Trophoblast cell (in vitro differentiated cells and primary cell): ENCODE results near the gene WNT3A.

Experiments used
- DNase-seq, 2 donors: peaks; one replicate each; pipeline ENCODE4 v3.0.0-alpha.2; 2016
- H2AFZ ChIP-seq: 2 replicates; pipeline ENCODE4 v1.6.1; 2013; ENCODE audit warnings: low read length, moderate library complexity, mild to moderate bottlenecking; ENCODE audit not compliant: insufficient read depth, poor library complexity
- H2AK5ac ChIP-seq: 2 replicates; pipeline ENCODE4 v1.6.1; 2013; ENCODE audit warnings: mild to moderate bottlenecking, low read length
- H2BK120ac ChIP-seq: 2 replicates; pipeline ENCODE4 v1.6.1; 2013; ENCODE audit warnings: low read length, mild to moderate bottlenecking, moderate library complexity; ENCODE audit not compliant: insufficient read depth, poor library complexity
- H2BK12ac ChIP-seq: 2 replicates; pipeline ENCODE4 v1.6.1; 2013; ENCODE audit warnings: mild to moderate bottlenecking, low read length, moderate library complexity
- H2BK5ac ChIP-seq: 2 replicates; pipeline ENCODE4 v1.6.1; 2013; ENCODE audit warnings: low read length, low read depth, moderate library complexity, mild to moderate bottlenecking; ENCODE audit not compliant: poor library complexity
- H3K14ac ChIP-seq: 2 replicates; pipeline ENCODE4 v1.6.1; 2013; ENCODE audit warnings: mild to moderate bottlenecking, low read length
- H3K18ac ChIP-seq: 2 replicates; pipeline ENCODE4 v1.6.1; 2013; ENCODE audit warnings: mild to moderate bottlenecking, low read length
- H3K23ac ChIP-seq: 2 replicates; pipeline ENCODE4 v1.6.1; 2013; ENCODE audit warnings: low read length
- H3K27ac ChIP-seq: 2 replicates; pipeline ENCODE4 v1.5.1; 2013; ENCODE audit warnings: low read depth, mild to moderate bottlenecking, inconsistent platforms, low read length, moderate library complexity
- H3K27me3 ChIP-seq: 2 replicates; pipeline ENCODE4 v1.6.1; 2013; ENCODE audit warnings: inconsistent platforms, mild to moderate bottlenecking, low read length, moderate library complexity; ENCODE audit not compliant: insufficient read depth
- H3K36me3 ChIP-seq, 2 experiments: 1 replicate in 1 of 2; 2 replicates in 1 of 2; pipeline ENCODE4 v1.6.1; 2013; ENCODE audit warnings: low read length in 2 of 2, mild to moderate bottlenecking in 2 of 2, moderate library complexity in 1 of 2; ENCODE audit not compliant: insufficient read depth in 2 of 2, control insufficient read depth in 1 of 2
- H3K4ac ChIP-seq: 2 replicates; pipeline ENCODE4 v1.6.1; 2013; ENCODE audit warnings: low read depth, mild to moderate bottlenecking, low read length, moderate library complexity
- H3K4me1 ChIP-seq, 2 experiments: 1 replicate in 1 of 2; 2 replicates in 1 of 2; pipeline ENCODE4 v1.6.1; 2013; ENCODE audit warnings: low read length in 2 of 2, mild to moderate bottlenecking in 2 of 2, moderate library complexity in 1 of 2; ENCODE audit not compliant: insufficient read depth in 2 of 2, control insufficient read depth in 1 of 2
- H3K4me2 ChIP-seq: 2 replicates; pipeline ENCODE4 v1.6.1; 2013; ENCODE audit warnings: inconsistent platforms, mild to moderate bottlenecking, low read length, moderate library complexity
- H3K4me3 ChIP-seq: 2 replicates; pipeline ENCODE4 v1.5.1; 2013; ENCODE audit warnings: mild to moderate bottlenecking, low read depth, low read length, inconsistent platforms
- H3K79me1 ChIP-seq: one replicate; pipeline ENCODE4 v1.6.1; 2013; ENCODE audit warnings: low read length
- H3K79me2 ChIP-seq: 2 replicates; pipeline ENCODE4 v1.6.1; 2013; ENCODE audit warnings: low read length, mild to moderate bottlenecking; ENCODE audit not compliant: control insufficient read depth, insufficient read depth, poor library complexity
- H3K9ac ChIP-seq: 2 replicates; pipeline ENCODE4 v1.6.1; 2013; ENCODE audit warnings: mild to moderate bottlenecking, low read length
- H3K9me3 ChIP-seq: 2 replicates; pipeline ENCODE4 v1.6.1; 2013; ENCODE audit warnings: low read depth, mild to moderate bottlenecking, control low read depth, inconsistent platforms, low read length; ENCODE audit not compliant: insufficient read depth
- H4K12ac ChIP-seq: 2 replicates; pipeline ENCODE4 v1.6.1; 2013; ENCODE audit warnings: low read depth, mild to moderate bottlenecking, low read length, moderate library complexity
- H4K8ac ChIP-seq: 2 replicates; pipeline ENCODE4 v1.6.1; 2013; ENCODE audit warnings: low read depth, mild to moderate bottlenecking, low read length, moderate library complexity
- H4K91ac ChIP-seq: one replicate; pipeline ENCODE4 v1.6.1; 2013; ENCODE audit warnings: low read depth, mild to moderate bottlenecking, low read length, moderate library complexity
- WGBS: extraction: QIAGEN DNeasy Blood & Tissue Kit; methylation state at CpG from one replicate; pipeline ENCODE4 v1.1.7; 2013; ENCODE audit warnings: missing lambda C conversion rate; ENCODE audit not compliant: insufficient read length, insufficient coverage; ENCODE audit errors: extremely low coverage; 5-methylcytosine and 5-hydroxymethylcytosine counted together

WNT3A gene

GRCh38 chr1:228048120-228048519, 41.3 kb downstream of the WNT3A start:
- Histone ChIP-seq H3K79me1 (no peaks in the 10 kb centered on the region), H2BK5ac (no peak overlapping the region), H3K18ac (no peak overlapping the region), H3K4me3 (no peak overlapping the region), H4K91ac (no peak overlapping the region), H3K4me1 (peaks cover 0 to 4% of the 10 kb centered on the region in 2 experiments), H2AFZ (no peak overlapping the region), H4K12ac (no peak overlapping the region), H3K4me2 (no peak overlapping the region), H3K14ac (no peak overlapping the region), H2BK120ac (no peak overlapping the region), H3K27ac (no peak overlapping the region), H3K23ac (no peak overlapping the region), H3K27me3 (peaks cover 5% of the 10 kb centered on the region), H2AK5ac (no peak overlapping the region), H3K36me3 (no peaks in the 10 kb centered on the region), H3K9ac (no peak overlapping the region), H3K79me2 (no peaks in the 10 kb centered on the region), H3K9me3 (peaks cover 11% of the 10 kb centered on the region), H4K8ac (no peak overlapping the region), H2BK12ac (no peak overlapping the region), H3K4ac (no peak overlapping the region)
- DNase-seq, result no peak
- no CpG with 5 or more reads among the region's 5 CpGs for WGBS

- Histone ChIP-seq H3K4me2 (no peak overlapping the region), H3K14ac (no peak overlapping the region), H3K23ac (no peak overlapping the region), H3K36me3 (no peaks in the 10 kb centered on the region), H2AFZ (no peak overlapping the region), H3K79me2 (no peaks in the 10 kb centered on the region), H3K4ac (no peak overlapping the region), H3K9me3 (peaks cover 11% of the 10 kb centered on the region), H2BK12ac (no peak overlapping the region), H3K9ac (no peak overlapping the region), H3K4me3 (no peak overlapping the region), H3K4me1 (peaks cover 0 to 4% of the 10 kb centered on the region in 2 experiments), H3K27me3 (peaks cover 5% of the 10 kb centered on the region), H2BK120ac (no peak overlapping the region), H4K12ac (no peak overlapping the region), H3K27ac (no peak overlapping the region), H2BK5ac (no peak overlapping the region), H4K91ac (no peak overlapping the region), H4K8ac (no peak overlapping the region), H3K18ac (no peak overlapping the region), H3K79me1 (no peaks in the 10 kb centered on the region), H2AK5ac (no peak overlapping the region)
- WGBS, result no CpG with 5 or more reads among the region's 6 CpGs
- DNase-seq, result no peak
These were observed 42.0 kb downstream of the WNT3A start for GRCh38 chr1:228048659-228049298.

- no peaks in the 10 kb centered on the region for H3K36me3 ChIP-seq
- no peak overlapping the region for H2BK120ac ChIP-seq
- no peak overlapping the region for H2AFZ ChIP-seq
- H3K79me1 ChIP-seq, result no peaks in the 10 kb centered on the region
- no peak overlapping the region for H2BK5ac ChIP-seq
- H2AK5ac ChIP-seq, result no peak overlapping the region
- no peak overlapping the region for H3K4ac ChIP-seq
- H3K9me3 ChIP-seq, result peaks cover 11% of the 10 kb centered on the region
- no peak overlapping the region for H3K4me3 ChIP-seq
- no peak for DNase-seq
- H3K27me3 ChIP-seq, result peaks cover 5% of the 10 kb centered on the region
- H3K79me2 ChIP-seq, result no peaks in the 10 kb centered on the region
- H4K91ac ChIP-seq, result no peak overlapping the region
- no peak overlapping the region for H3K14ac ChIP-seq
- no peak overlapping the region for H2BK12ac ChIP-seq
- no peaks in the 10 kb centered on the region for H3K4me1 ChIP-seq
- no peak overlapping the region for H3K23ac ChIP-seq
- no CpG with 5 or more reads among the region's 30 CpGs for WGBS
- H3K4me2 ChIP-seq, result no peak overlapping the region
- H3K18ac ChIP-seq, result no peak overlapping the region
- no peak overlapping the region for H3K27ac ChIP-seq
- no peak overlapping the region for H3K9ac ChIP-seq
- no peak overlapping the region for H4K8ac ChIP-seq
- H4K12ac ChIP-seq, result no peak overlapping the region
These were observed 43.9 kb downstream of the WNT3A start for GRCh38 chr1:228050571-228051231.

GRCh38 chr1:228058172-228058948, 51.6 kb downstream of the WNT3A start:
- Histone ChIP-seq H3K27ac (no peak overlapping the region), H2BK12ac (no peak overlapping the region), H3K27me3 (peaks cover 5% of the 10 kb centered on the region), H3K79me1 (no peaks in the 10 kb centered on the region), H3K18ac (no peak overlapping the region), H4K12ac (no peak overlapping the region), H3K36me3 (no peaks in the 10 kb centered on the region), H4K8ac (no peak overlapping the region), H3K4me1 (no peaks in the 10 kb centered on the region), H3K4ac (no peak overlapping the region), H2BK120ac (no peak overlapping the region), H2AFZ (no peak overlapping the region), H3K4me2 (no peak overlapping the region), H2AK5ac (no peak overlapping the region), H3K9ac (no peak overlapping the region), H3K79me2 (no peaks in the 10 kb centered on the region), H4K91ac (no peak overlapping the region), H2BK5ac (no peak overlapping the region), H3K14ac (no peak overlapping the region), H3K23ac (no peak overlapping the region), H3K9me3 (peaks cover 26% of the 10 kb centered on the region), H3K4me3 (no peak overlapping the region)
- no CpG with 5 or more reads among the region's 18 CpGs for WGBS
- DNase-seq, result no peak
